Measurements from ENCODE around the gene BORCS5. TPM values are rescaled to one million over a fixed set of nuclear protein-coding genes. Genes with fewer than 3 reads are reported as not detected.

The BORCS5 gene
- total RNA-seq, 1 donor from 2014 or later, result 25.2 TPM

DNA sequence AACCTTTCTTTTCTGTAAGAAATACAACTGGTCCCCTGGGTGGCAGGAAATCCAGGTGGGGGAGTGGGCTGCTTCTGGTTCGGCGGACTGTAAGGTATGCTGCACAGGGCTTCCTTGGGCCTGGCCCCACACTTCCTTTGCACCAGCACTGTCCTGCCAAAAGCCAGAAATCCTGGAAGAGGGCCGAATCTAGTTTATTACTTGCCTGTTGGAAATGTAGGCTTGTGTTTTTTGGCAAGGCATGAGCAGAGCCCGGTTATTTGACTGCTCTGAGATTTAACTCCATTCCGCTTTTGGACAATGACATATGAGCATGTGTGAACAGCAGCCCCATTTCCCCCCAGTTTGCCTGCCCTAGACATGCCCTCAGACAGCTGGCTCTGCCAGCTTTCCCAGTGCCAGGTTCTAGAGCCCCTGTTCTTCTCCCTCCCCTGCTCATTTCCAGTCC lies 86.6 kb downstream of the BORCS5 start:
- H3K9me3 Mint-ChIP-seq (ENCODE audit: low read depth), result no peaks in the 10 kb centered on the region
- TF ChIP-seq, protein P1, sequence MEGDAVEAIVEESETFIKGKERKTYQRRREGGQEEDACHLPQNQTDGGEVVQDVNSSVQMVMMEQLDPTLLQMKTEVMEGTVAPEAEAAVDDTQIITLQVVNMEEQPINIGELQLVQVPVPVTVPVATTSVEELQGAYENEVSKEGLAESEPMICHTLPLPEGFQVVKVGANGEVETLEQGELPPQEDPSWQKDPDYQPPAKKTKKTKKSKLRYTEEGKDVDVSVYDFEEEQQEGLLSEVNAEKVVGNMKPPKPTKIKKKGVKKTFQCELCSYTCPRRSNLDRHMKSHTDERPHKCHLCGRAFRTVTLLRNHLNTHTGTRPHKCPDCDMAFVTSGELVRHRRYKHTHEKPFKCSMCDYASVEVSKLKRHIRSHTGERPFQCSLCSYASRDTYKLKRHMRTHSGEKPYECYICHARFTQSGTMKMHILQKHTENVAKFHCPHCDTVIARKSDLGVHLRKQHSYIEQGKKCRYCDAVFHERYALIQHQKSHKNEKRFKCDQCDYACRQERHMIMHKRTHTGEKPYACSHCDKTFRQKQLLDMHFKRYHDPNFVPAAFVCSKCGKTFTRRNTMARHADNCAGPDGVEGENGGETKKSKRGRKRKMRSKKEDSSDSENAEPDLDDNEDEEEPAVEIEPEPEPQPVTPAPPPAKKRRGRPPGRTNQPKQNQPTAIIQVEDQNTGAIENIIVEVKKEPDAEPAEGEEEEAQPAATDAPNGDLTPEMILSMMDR (IDR thresholded peaks at IDR 0.05; ENCODE audit: unreplicated experiment), result no peak
- no peaks in the 10 kb centered on the region for H3K27me3 Mint-ChIP-seq
- no peak for DNase-seq (ENCODE audit: low spot score, unreplicated experiment)
- no peaks in the 10 kb centered on the region for H3K36me3 Mint-ChIP-seq (ENCODE audit: insufficient read depth)
- H3K27ac Mint-ChIP-seq, result no peak overlapping the region
- H3K4me3 Mint-ChIP-seq (ENCODE audit: low read depth), result no peak overlapping the region
- H3K4me1 Mint-ChIP-seq (ENCODE audit: low read depth), result peaks cover 4% of the 10 kb centered on the region

DNA sequence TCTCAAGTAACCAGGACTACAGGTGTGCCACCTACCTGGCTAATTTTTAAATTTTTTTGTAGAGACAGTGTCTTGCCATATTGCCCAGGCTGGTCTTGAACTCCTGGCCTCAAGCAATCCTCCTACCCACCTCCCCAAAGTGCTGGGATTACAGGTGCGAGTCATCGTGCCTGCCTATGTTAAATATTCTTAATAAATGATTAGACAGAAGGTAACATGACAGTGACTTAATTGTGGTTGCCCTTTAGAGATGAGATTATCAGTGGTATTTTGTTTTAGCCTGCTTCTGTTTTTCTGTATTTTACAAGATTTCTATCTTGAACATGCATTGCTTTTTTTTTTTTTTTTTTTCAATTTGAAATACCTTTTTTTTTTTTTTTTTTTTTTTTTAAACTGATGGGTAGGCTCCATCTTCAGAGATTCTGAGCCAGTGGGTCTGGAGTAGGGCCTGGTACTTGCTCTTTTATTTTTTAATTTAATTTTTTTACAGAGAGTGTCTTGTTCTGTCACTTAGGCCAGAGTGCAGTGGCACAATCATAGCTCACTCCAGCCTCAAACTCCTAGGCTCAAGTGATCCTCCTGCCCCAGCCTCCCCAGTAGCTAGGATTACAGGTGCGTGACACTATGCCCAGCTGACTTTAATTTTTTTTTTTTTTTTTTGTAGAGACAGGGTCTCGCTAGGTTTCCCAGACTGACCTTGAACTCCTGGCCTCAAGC lies 88.4 kb downstream of the BORCS5 start:
- no peak overlapping the region for H3K27ac Mint-ChIP-seq
- no peaks in the 10 kb centered on the region for H3K36me3 Mint-ChIP-seq (ENCODE audit: insufficient read depth)
- no peaks in the 10 kb centered on the region for H3K27me3 Mint-ChIP-seq
- H3K4me1 Mint-ChIP-seq (ENCODE audit: low read depth), result peaks cover 7% of the 10 kb centered on the region
- no peak overlapping the region for H3K4me3 Mint-ChIP-seq (ENCODE audit: low read depth)
- TF ChIP-seq, protein P1 (IDR thresholded peaks at IDR 0.05; ENCODE audit: unreplicated experiment), result no peak
- DNase-seq (ENCODE audit: low spot score, unreplicated experiment), result no peak
- H3K9me3 Mint-ChIP-seq (ENCODE audit: low read depth), result no peaks in the 10 kb centered on the region

DNA sequence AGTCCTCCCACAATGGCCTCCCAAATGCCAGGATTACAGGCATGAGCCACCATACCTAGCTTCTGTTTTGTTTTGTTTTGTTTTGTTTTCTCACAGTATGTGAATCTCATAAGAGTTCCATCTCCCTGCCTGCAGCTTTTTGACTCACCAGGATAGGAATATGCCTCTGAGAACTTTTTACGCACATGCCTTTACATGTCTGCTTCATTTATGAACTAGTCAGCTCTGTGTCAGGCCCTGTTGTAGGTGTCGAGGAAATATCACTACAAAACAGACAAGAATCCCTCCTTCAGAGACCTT lies 89.0 kb downstream of the BORCS5 start:
- Mint-ChIP-seq H3K4me1 (ENCODE audit: low read depth) (peaks cover 7% of the 10 kb centered on the region), H3K4me3 (ENCODE audit: low read depth) (no peak overlapping the region), H3K27ac (no peak overlapping the region), H3K9me3 (ENCODE audit: low read depth) (no peaks in the 10 kb centered on the region), H3K36me3 (ENCODE audit: insufficient read depth) (no peaks in the 10 kb centered on the region), H3K27me3 (no peaks in the 10 kb centered on the region)
- TF ChIP-seq, protein P1 (IDR thresholded peaks at IDR 0.05; ENCODE audit: unreplicated experiment), result no peak
- DNase-seq (ENCODE audit: low spot score, unreplicated experiment), result no peak

DNA sequence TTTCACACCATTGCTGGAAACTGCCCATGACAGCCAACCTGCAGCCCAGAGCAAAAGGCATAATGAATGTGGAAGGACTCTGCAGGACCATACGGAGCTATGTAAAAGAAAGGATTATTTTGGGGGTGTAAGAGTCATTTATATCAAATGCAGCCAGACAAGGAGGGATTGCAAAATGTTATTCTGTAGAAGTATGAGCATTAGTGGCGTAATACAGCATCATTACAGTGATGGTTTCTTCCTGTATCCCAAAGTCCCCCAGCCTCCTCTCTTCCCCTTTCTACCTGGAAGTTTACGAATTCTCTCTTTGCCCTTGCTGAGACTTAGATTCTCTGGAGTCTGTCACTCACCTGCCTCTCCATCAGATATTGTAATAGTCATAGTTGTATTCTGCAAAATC lies 89.9 kb downstream of the BORCS5 start:
- DNase-seq (ENCODE audit: low spot score, unreplicated experiment), result no peak
- no peaks in the 10 kb centered on the region for H3K9me3 Mint-ChIP-seq (ENCODE audit: low read depth)
- no peaks in the 10 kb centered on the region for H3K36me3 Mint-ChIP-seq (ENCODE audit: insufficient read depth)
- TF ChIP-seq, protein P1 (IDR thresholded peaks at IDR 0.05; ENCODE audit: unreplicated experiment), result no peak
- no peaks in the 10 kb centered on the region for H3K27me3 Mint-ChIP-seq
- H3K4me3 Mint-ChIP-seq (ENCODE audit: low read depth), result no peak overlapping the region
- peaks cover 7% of the 10 kb centered on the region for H3K4me1 Mint-ChIP-seq (ENCODE audit: low read depth)
- peak overlapping the region; percentile 54 for H3K27ac Mint-ChIP-seq

DNA sequence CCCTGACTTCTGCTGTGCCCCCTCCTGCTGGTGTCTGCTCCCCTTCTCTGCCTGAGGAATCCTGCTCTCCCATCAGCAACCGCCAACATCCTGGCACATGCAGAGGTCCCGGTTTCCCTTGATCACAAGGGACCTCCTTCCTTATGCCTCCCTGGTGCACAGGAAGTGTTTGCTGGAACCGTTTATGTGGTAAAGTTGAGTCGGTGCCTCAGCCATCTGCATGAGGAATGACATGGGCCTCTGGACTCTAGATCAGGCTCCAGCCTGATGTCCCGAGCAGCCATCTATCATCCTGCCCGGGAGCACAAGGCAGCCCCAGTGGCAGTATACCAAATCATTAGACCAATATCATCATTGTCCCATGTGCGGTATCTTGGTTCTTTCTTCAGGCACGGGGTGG lies 90.4 kb downstream of the BORCS5 start:
- H3K36me3 Mint-ChIP-seq (ENCODE audit: insufficient read depth), result no peaks in the 10 kb centered on the region
- peaks cover 4% of the 10 kb centered on the region for H3K4me1 Mint-ChIP-seq (ENCODE audit: low read depth)
- no peaks in the 10 kb centered on the region for H3K9me3 Mint-ChIP-seq (ENCODE audit: low read depth)
- TF ChIP-seq, protein P1 (IDR thresholded peaks at IDR 0.05; ENCODE audit: unreplicated experiment), result no peak
- no peak for DNase-seq (ENCODE audit: low spot score, unreplicated experiment)
- H3K27me3 Mint-ChIP-seq, result no peaks in the 10 kb centered on the region
- peak overlapping the region; percentile 54 for H3K27ac Mint-ChIP-seq
- no peak overlapping the region for H3K4me3 Mint-ChIP-seq (ENCODE audit: low read depth)

All from progenitor cell of endocrine pancreas (in vitro differentiated cells).